GM23338 (cell line): ENCODE data around the gene FCHSD1. TPM values are rescaled to one million over a fixed set of nuclear protein-coding genes. Genes with fewer than 3 reads are reported as not detected.

Source experiments
- ATAC-seq: fragments of 200-7000 bp; cut with Tn5 transposase; 3 replicates; pipeline ENCODE4 v1.9.1; 2020
- DNase-seq: peaks from one replicate; pipeline ENCODE4 v3.0.0-alpha.2; 2015; ENCODE audit warnings: low spot score
- H2AFZ ChIP-seq: fragments of 200-600 bp; sonication (generic); 2 replicates; pipeline ENCODE4 v1.8.0; 2016; ENCODE audit warnings: antibody characterized with exemption, mild to moderate bottlenecking, moderate library complexity
- H3F3A ChIP-seq: fragments of 200-600 bp; sonication (generic); replicated peaks from 2 replicates; pipeline ENCODE4 v1.8.0; 2017; ENCODE audit warnings: antibody characterized with exemption, mixed run types, low read depth
- H3K27ac ChIP-seq: fragments of 200-600 bp; sonication (generic); 2 replicates; pipeline ENCODE4 v1.6.1; 2016; ENCODE audit warnings: low read depth
- H3K27me3 ChIP-seq: fragments of 200-600 bp; sonication (generic); 2 replicates; pipeline ENCODE4 v1.8.0; 2016; ENCODE audit warnings: mild to moderate bottlenecking, mixed run types, moderate library complexity; ENCODE audit not compliant: insufficient read depth
- H3K36me3 ChIP-seq: fragments of 200-600 bp; sonication (generic); 2 replicates; pipeline ENCODE4 v1.8.0; 2016; ENCODE audit warnings: mild to moderate bottlenecking; ENCODE audit not compliant: insufficient read depth
- H3K4me1 ChIP-seq: fragments of 200-600 bp; sonication (generic); 2 replicates; pipeline ENCODE4 v1.8.0; 2016; ENCODE audit warnings: mild to moderate bottlenecking, moderate library complexity; ENCODE audit not compliant: insufficient read depth
- H3K4me2 ChIP-seq: fragments of 200-600 bp; sonication (generic); 2 replicates; pipeline ENCODE4 v1.7.1; 2017; ENCODE audit warnings: mixed run types
- H3K4me3 ChIP-seq: fragments of 200-600 bp; sonication (generic); 2 replicates; pipeline ENCODE4 v1.6.1; 2016; ENCODE audit warnings: mixed run types
- H3K79me2 ChIP-seq: fragments of 200-600 bp; sonication (generic); replicated peaks from 2 replicates; pipeline ENCODE4 v1.8.0; 2017; ENCODE audit warnings: mild to moderate bottlenecking; ENCODE audit not compliant: insufficient read depth
- H3K9me2 ChIP-seq: fragments of 200-600 bp; sonication (generic); 2 replicates; pipeline ENCODE4 v1.8.0; 2017; ENCODE audit not compliant: insufficient read depth
- H4K20me1 ChIP-seq: fragments of 200-600 bp; sonication (generic); replicated peaks from 2 replicates; pipeline ENCODE4 v1.8.0; 2017; ENCODE audit warnings: mild to moderate bottlenecking; ENCODE audit not compliant: insufficient read depth
- H3K27ac Mint-ChIP-seq: 2 replicates; pipeline ENCODE4 v1.8.0; 2020; ENCODE audit warnings: inconsistent platforms, mild to moderate bottlenecking, moderate library complexity, mixed read lengths
- H3K27me3 Mint-ChIP-seq: 3 replicates; pipeline ENCODE4 v1.8.0; 2022; ENCODE audit warnings: low read depth, mild to moderate bottlenecking, moderate library complexity, mixed read lengths, inconsistent platforms; ENCODE audit not compliant: insufficient read depth, poor library complexity
- H3K36me3 Mint-ChIP-seq: 3 replicates; pipeline ENCODE4 v1.8.0; 2021; ENCODE audit warnings: low read depth, mild to moderate bottlenecking, inconsistent platforms, moderate library complexity, mixed read lengths
- H3K4me1 Mint-ChIP-seq: 3 replicates; pipeline ENCODE4 v1.8.0; 2020; ENCODE audit warnings: mild to moderate bottlenecking, inconsistent platforms, mixed read lengths
- H3K4me3 Mint-ChIP-seq: 3 replicates; pipeline ENCODE4 v1.8.0; 2021; ENCODE audit warnings: moderate library complexity, mild to moderate bottlenecking, inconsistent platforms, mixed read lengths
- H3K9me3 Mint-ChIP-seq: 3 replicates; pipeline ENCODE4 v1.8.0; 2020; ENCODE audit warnings: moderate library complexity, mild to moderate bottlenecking, inconsistent platforms, mixed read lengths
- CREB1 ChIP-seq: fragments of 250-450 bp; sonication (Bioruptor Pico); IDR thresholded peaks from 2 replicates; pipeline ENCODE4 v1.5.0; 2020; ENCODE audit warnings: low read depth, mild to moderate bottlenecking, moderate library complexity
- EZH2 ChIP-seq: fragments of 200-600 bp; sonication (generic); IDR thresholded peaks from one replicate; pipeline ENCODE4 v1.8.0; 2017; ENCODE audit warnings: antibody characterized with exemption, mild to moderate bottlenecking, low read depth; ENCODE audit not compliant: unreplicated experiment
- EZH2phosphoT487 ChIP-seq: fragments of 200-600 bp; sonication (generic); IDR thresholded peaks from one replicate; pipeline ENCODE4 v1.8.1; 2018; ENCODE audit warnings: antibody characterized with exemption; ENCODE audit not compliant: unreplicated experiment
- JUNB ChIP-seq: IDR thresholded peaks from one replicate; pipeline ENCODE4 v1.6.1; 2016; ENCODE audit warnings: antibody characterized with exemption; ENCODE audit not compliant: unreplicated experiment
- NANOG ChIP-seq: IDR thresholded peaks from 2 replicates; pipeline ENCODE4 v1.6.1; 2016; ENCODE audit warnings: antibody characterized with exemption, borderline replicate concordance
- POLR2AphosphoS5 ChIP-seq: IDR thresholded peaks from 2 replicates; pipeline ENCODE4 v1.6.1; 2016; ENCODE audit warnings: antibody characterized with exemption, low read depth
- STAT1 ChIP-seq: IDR thresholded peaks from one replicate; pipeline ENCODE4 v1.6.1; 2016; ENCODE audit warnings: antibody characterized with exemption; ENCODE audit not compliant: unreplicated experiment
- ZNF114 ChIP-seq: fragments of 250-450 bp; sonication (Bioruptor Pico); IDR thresholded peaks from 2 replicates; pipeline ENCODE4 v1.5.0; 2020; ENCODE audit warnings: mild to moderate bottlenecking, moderate library complexity
- ZNF331 ChIP-seq: fragments of 250-450 bp; sonication (Bioruptor Pico); IDR thresholded peaks from 2 replicates; pipeline ENCODE4 v1.5.0; 2020; ENCODE audit warnings: low read depth, mild to moderate bottlenecking, moderate library complexity
- ZNF462 ChIP-seq: fragments of 250-450 bp; sonication (Bioruptor Pico); IDR thresholded peaks from 2 replicates; pipeline ENCODE4 v1.5.0; 2020; ENCODE audit warnings: mild to moderate bottlenecking, moderate library complexity
- polyA plus RNA-seq: library from polyadenylated mRNA; unstranded; fragments of >200 nt; fragmentation: Nextera tagmentation; extraction: Ambion mirVana; gene quantifications from 2 replicates; pipeline ENCODE4 v1.2.1, GENCODE V29; 2016
- total RNA-seq: library from RNA; depleted of rRNA; stranded (reverse); fragments of >200 nt; shearing (Covaris generic); gene quantifications from 2 replicates; pipeline ENCODE4 v1.2.3, GENCODE V29; 2014
- TF ChIP-seq, protein P1 (sequence below): IDR thresholded peaks from 2 replicates; pipeline ENCODE4 v1.6.1; 2016; ENCODE audit warnings: antibody characterized with exemption
- TF ChIP-seq, protein P2 (sequence below): IDR thresholded peaks from one replicate; pipeline ENCODE4 v1.6.1; 2018; ENCODE audit warnings: antibody characterized with exemption; ENCODE audit not compliant: unreplicated experiment
- TF ChIP-seq, protein P3 (sequence below), 2 experiments: fragments of 200-600 bp in 1 of 2; sonication (generic) in 1 of 2; conservative IDR thresholded peaks; 2 replicates each; pipeline versions ENCODE4 v1.5.1 to v1.6.1; 2016 to 2017; ENCODE audit warnings: antibody characterized with exemption in 2 of 2, low read depth in 2 of 2, mild to moderate bottlenecking in 2 of 2, moderate library complexity in 1 of 2

FCHSD1 gene
- total and polyA plus RNA-seq, 2 experiments from 2014 or later, result 24.7 to 46.6 TPM

GRCh38 chr5:141598391-141599345, 52.5 kb downstream of the FCHSD1 start:
- Histone ChIP-seq H3K79me2 (peaks cover 82% of the 10 kb centered on the region), H2AFZ (no peak overlapping the region), H3F3A (no peaks in the 10 kb centered on the region), H3K9me2 (no peaks in the 10 kb centered on the region), H3K4me3 (no peak overlapping the region), H3K4me2 (no peak overlapping the region), H3K36me3 (no peaks in the 10 kb centered on the region), H4K20me1 (peaks cover 29% of the 10 kb centered on the region), H3K27ac (peak overlapping the region; percentile 63; the same call in 1 of the 2 replicates), H3K27me3 (no peaks in the 10 kb centered on the region), H3K4me1 (no peaks in the 10 kb centered on the region)
- Mint-ChIP-seq H3K36me3 (no peaks in the 10 kb centered on the region), H3K4me1 (peaks cover 4% of the 10 kb centered on the region; the same call in 1 of the 3 replicates), H3K27ac (no peak overlapping the region), H3K9me3 (no peaks in the 10 kb centered on the region), H3K4me3 (no peak overlapping the region), H3K27me3 (peaks cover 2% of the 10 kb centered on the region)
- DNase-seq, result no peak
- no peak for ATAC-seq
- TF ChIP-seq, protein P1, sequence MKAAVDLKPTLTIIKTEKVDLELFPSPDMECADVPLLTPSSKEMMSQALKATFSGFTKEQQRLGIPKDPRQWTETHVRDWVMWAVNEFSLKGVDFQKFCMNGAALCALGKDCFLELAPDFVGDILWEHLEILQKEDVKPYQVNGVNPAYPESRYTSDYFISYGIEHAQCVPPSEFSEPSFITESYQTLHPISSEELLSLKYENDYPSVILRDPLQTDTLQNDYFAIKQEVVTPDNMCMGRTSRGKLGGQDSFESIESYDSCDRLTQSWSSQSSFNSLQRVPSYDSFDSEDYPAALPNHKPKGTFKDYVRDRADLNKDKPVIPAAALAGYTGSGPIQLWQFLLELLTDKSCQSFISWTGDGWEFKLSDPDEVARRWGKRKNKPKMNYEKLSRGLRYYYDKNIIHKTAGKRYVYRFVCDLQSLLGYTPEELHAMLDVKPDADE, result no peak
- no peak for TF ChIP-seq POLR2AphosphoS5
- TF ChIP-seq CREB1 (CRISPR knock-in tag), result no peak
- TF ChIP-seq EZH2, result no peak
- TF ChIP-seq, protein P2, sequence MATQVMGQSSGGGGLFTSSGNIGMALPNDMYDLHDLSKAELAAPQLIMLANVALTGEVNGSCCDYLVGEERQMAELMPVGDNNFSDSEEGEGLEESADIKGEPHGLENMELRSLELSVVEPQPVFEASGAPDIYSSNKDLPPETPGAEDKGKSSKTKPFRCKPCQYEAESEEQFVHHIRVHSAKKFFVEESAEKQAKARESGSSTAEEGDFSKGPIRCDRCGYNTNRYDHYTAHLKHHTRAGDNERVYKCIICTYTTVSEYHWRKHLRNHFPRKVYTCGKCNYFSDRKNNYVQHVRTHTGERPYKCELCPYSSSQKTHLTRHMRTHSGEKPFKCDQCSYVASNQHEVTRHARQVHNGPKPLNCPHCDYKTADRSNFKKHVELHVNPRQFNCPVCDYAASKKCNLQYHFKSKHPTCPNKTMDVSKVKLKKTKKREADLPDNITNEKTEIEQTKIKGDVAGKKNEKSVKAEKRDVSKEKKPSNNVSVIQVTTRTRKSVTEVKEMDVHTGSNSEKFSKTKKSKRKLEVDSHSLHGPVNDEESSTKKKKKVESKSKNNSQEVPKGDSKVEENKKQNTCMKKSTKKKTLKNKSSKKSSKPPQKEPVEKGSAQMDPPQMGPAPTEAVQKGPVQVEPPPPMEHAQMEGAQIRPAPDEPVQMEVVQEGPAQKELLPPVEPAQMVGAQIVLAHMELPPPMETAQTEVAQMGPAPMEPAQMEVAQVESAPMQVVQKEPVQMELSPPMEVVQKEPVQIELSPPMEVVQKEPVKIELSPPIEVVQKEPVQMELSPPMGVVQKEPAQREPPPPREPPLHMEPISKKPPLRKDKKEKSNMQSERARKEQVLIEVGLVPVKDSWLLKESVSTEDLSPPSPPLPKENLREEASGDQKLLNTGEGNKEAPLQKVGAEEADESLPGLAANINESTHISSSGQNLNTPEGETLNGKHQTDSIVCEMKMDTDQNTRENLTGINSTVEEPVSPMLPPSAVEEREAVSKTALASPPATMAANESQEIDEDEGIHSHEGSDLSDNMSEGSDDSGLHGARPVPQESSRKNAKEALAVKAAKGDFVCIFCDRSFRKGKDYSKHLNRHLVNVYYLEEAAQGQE, result no peak
- TF ChIP-seq ZNF462 (CRISPR knock-in tag), result no peak
- no peak for TF ChIP-seq ZNF114 (CRISPR knock-in tag)
- TF ChIP-seq EZH2phosphoT487, result no peak
- TF ChIP-seq, protein P3, sequence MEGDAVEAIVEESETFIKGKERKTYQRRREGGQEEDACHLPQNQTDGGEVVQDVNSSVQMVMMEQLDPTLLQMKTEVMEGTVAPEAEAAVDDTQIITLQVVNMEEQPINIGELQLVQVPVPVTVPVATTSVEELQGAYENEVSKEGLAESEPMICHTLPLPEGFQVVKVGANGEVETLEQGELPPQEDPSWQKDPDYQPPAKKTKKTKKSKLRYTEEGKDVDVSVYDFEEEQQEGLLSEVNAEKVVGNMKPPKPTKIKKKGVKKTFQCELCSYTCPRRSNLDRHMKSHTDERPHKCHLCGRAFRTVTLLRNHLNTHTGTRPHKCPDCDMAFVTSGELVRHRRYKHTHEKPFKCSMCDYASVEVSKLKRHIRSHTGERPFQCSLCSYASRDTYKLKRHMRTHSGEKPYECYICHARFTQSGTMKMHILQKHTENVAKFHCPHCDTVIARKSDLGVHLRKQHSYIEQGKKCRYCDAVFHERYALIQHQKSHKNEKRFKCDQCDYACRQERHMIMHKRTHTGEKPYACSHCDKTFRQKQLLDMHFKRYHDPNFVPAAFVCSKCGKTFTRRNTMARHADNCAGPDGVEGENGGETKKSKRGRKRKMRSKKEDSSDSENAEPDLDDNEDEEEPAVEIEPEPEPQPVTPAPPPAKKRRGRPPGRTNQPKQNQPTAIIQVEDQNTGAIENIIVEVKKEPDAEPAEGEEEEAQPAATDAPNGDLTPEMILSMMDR (conservative IDR thresholded peaks at IDR 0.05; ENCODE audit: low read depth in 2 of 2), result no peak
- no peak for TF ChIP-seq NANOG
- no peak for TF ChIP-seq STAT1
- no peak for TF ChIP-seq ZNF331 (CRISPR knock-in tag)
- no peak for TF ChIP-seq JUNB
